Stimulated activated naive CD8-positive, alpha-beta T cell treated with anti-CD3 and anti-CD28 coated beads, Interleukin-15, amount 100 ng/mL, for 72 hours (primary cell): ENCODE results near the gene RABL6.
"Not testable (repeated sequence)": the region's sequence is repeated elsewhere in the genome, so short reads cannot be mapped to it uniquely, and the experiment has no call there.

ENCODE experiments used
- ATAC-seq: fragments of 150-1000 bp; cut with Tn5 transposase; 2 replicates; pipeline ENCODE4 v1.10.0; 2021; ENCODE audit warnings: mild to moderate bottlenecking, moderate library complexity
- DNase-seq, 2 donors: peaks; one replicate each; pipeline ENCODE4 v3.0.0; 2021 to 2022
- H3K27ac Mint-ChIP-seq, 2 donors: one replicate each; pipeline ENCODE4 v1.8.0; 2022; ENCODE audit warnings: mild to moderate bottlenecking in 2 of 2, mixed read lengths in 2 of 2, moderate library complexity in 2 of 2
- H3K27me3 Mint-ChIP-seq: one replicate; pipeline ENCODE4 v1.8.0; 2022; ENCODE audit warnings: mixed read lengths
- H3K4me1 Mint-ChIP-seq: one replicate; pipeline ENCODE4 v1.8.0; 2022; ENCODE audit warnings: mild to moderate bottlenecking, mixed read lengths
- H3K4me3 Mint-ChIP-seq, 2 donors: one replicate each; pipeline ENCODE4 v1.8.0; 2022; ENCODE audit warnings: mild to moderate bottlenecking in 2 of 2, mixed read lengths in 2 of 2, moderate library complexity in 1 of 2
- H3K9me3 Mint-ChIP-seq, 2 donors: one replicate each; pipeline ENCODE4 v1.8.0; 2022; ENCODE audit warnings: mixed read lengths in 2 of 2

The RABL6 gene

GRCh38 chr9:136799854-136800657, 7.7 kb upstream of the RABL6 start:
- H3K27ac Mint-ChIP-seq, result peak overlapping the region; percentile 66 to 93
- peak overlapping the region; percentile 82 to 86 for H3K4me3 Mint-ChIP-seq
- peak; percentile 64 to 72 for DNase-seq
- peaks cover 25% of the 10 kb centered on the region for H3K27me3 Mint-ChIP-seq
- H3K9me3 Mint-ChIP-seq, result no peaks in the 10 kb centered on the region
- ATAC-seq, result peak; percentile 69
- H3K4me1 Mint-ChIP-seq, result peaks cover 51% of the 10 kb centered on the region

- Mint-ChIP-seq H3K27me3 (peaks cover 24% of the 10 kb centered on the region), H3K4me3 (no peak overlapping the region), H3K9me3 (no peaks in the 10 kb centered on the region), H3K4me1 (peaks cover 48% of the 10 kb centered on the region), H3K27ac (no peak overlapping the region)
- ATAC-seq, result no peak
- no peak for DNase-seq
These were observed 5.4 kb upstream of the RABL6 start for GRCh38 chr9:136802321-136802720.

- Mint-ChIP-seq H3K4me1 (peaks cover 45% of the 10 kb centered on the region), H3K27me3 (peaks cover 20% of the 10 kb centered on the region)
- H3K9me3 Mint-ChIP-seq, DNase-seq, H3K27ac Mint-ChIP-seq, H3K4me3 Mint-ChIP-seq, ATAC-seq: not testable (repeated sequence)
These were observed 4.7 kb upstream of the RABL6 start for GRCh38 chr9:136803009-136803550.

- Mint-ChIP-seq H3K27ac (no peak overlapping the region), H3K9me3 (no peaks in the 10 kb centered on the region), H3K4me3 (no peak overlapping the region), H3K27me3 (peaks cover 20% of the 10 kb centered on the region), H3K4me1 (peaks cover 46% of the 10 kb centered on the region)
- DNase-seq (no peak), ATAC-seq (no peak)
These were observed 3.9 kb upstream of the RABL6 start for GRCh38 chr9:136803551-136804508.

GRCh38 chr9:136804509-136805206, 3.1 kb upstream of the RABL6 start:
- Mint-ChIP-seq H3K27ac (no peak overlapping the region), H3K9me3 (no peaks in the 10 kb centered on the region), H3K4me3 (no peak overlapping the region), H3K27me3 (peaks cover 20% of the 10 kb centered on the region), H3K4me1 (peaks cover 46% of the 10 kb centered on the region)
- ATAC-seq, result no peak
- no peak for DNase-seq

- H3K4me3 Mint-ChIP-seq, result no peak overlapping the region
- no peak for DNase-seq
- no peak overlapping the region for H3K27ac Mint-ChIP-seq
These were observed 2.5 kb upstream of the RABL6 start for GRCh38 chr9:136805207-136805740.

GRCh38 chr9:136806067-136806466, 1.7 kb upstream of the RABL6 start:
- Mint-ChIP-seq H3K27ac (no peak overlapping the region), H3K27me3 (peaks cover 13% of the 10 kb centered on the region), H3K9me3 (no peaks in the 10 kb centered on the region), H3K4me3 (peak overlapping the region; percentile 88 to 93), H3K4me1 (peaks cover 44% of the 10 kb centered on the region)
- no peak for ATAC-seq
- no peak for DNase-seq

More at GRCh38 chr9:136805207-136805740, 2.5 kb upstream of the RABL6 start:
- peaks cover 47% of the 10 kb centered on the region for H3K4me1 Mint-ChIP-seq
- H3K9me3 Mint-ChIP-seq, result no peaks in the 10 kb centered on the region
- H3K27me3 Mint-ChIP-seq, result peaks cover 20% of the 10 kb centered on the region
- no peak for ATAC-seq

GRCh38 chr9:136806631-136807201, 1.0 kb upstream of the RABL6 start:
- no peaks in the 10 kb centered on the region for H3K9me3 Mint-ChIP-seq
- H3K4me3 Mint-ChIP-seq, result peak overlapping the region; percentile 88 to 93
- no peak for DNase-seq
- peaks cover 7% of the 10 kb centered on the region for H3K27me3 Mint-ChIP-seq
- H3K27ac Mint-ChIP-seq, result peak overlapping the region; percentile 33 to 85
- ATAC-seq, result no peak
- peaks cover 42% of the 10 kb centered on the region for H3K4me1 Mint-ChIP-seq

- ATAC-seq, result peak; percentile 59
- Mint-ChIP-seq H3K9me3 (no peaks in the 10 kb centered on the region), H3K27me3 (no peaks in the 10 kb centered on the region), H3K4me1 (peaks cover 51% of the 10 kb centered on the region), H3K4me3 (peak overlapping the region; percentile 83 to 89), H3K27ac (peak overlapping the region; percentile 42 to 90)
- DNase-seq, result peak; percentile 45 to 54
These were observed 492 bp downstream of the RABL6 start for GRCh38 chr9:136808075-136808805.

- ATAC-seq, result no peak
- Mint-ChIP-seq H3K27me3 (no peaks in the 10 kb centered on the region), H3K27ac (peak overlapping the region in 1 of 2 donors; percentile 90), H3K4me3 (peak overlapping the region; percentile 83 to 89), H3K9me3 (no peaks in the 10 kb centered on the region), H3K4me1 (peaks cover 56% of the 10 kb centered on the region)
- DNase-seq, result no peak
These were observed 1.0 kb downstream of the RABL6 start for GRCh38 chr9:136808806-136809158.

GRCh38 chr9:136814725-136815421, 7.1 kb downstream of the RABL6 start:
- DNase-seq, result no peak
- no peak overlapping the region for H3K27ac Mint-ChIP-seq
- H3K4me3 Mint-ChIP-seq, result no peak overlapping the region
- no peaks in the 10 kb centered on the region for H3K27me3 Mint-ChIP-seq
- ATAC-seq, result no peak
- peaks cover 35% of the 10 kb centered on the region for H3K4me1 Mint-ChIP-seq
- H3K9me3 Mint-ChIP-seq, result no peaks in the 10 kb centered on the region

GRCh38 chr9:136815422-136815782, 7.7 kb downstream of the RABL6 start:
- no peak overlapping the region for H3K27ac Mint-ChIP-seq
- no peak for ATAC-seq
- no peaks in the 10 kb centered on the region for H3K9me3 Mint-ChIP-seq
- no peak for DNase-seq
- H3K4me3 Mint-ChIP-seq, result no peak overlapping the region
- no peaks in the 10 kb centered on the region for H3K27me3 Mint-ChIP-seq
- peaks cover 30% of the 10 kb centered on the region for H3K4me1 Mint-ChIP-seq

GRCh38 chr9:136820971-136821825, 13.4 kb downstream of the RABL6 start:
- Mint-ChIP-seq H3K27me3 (no peaks in the 10 kb centered on the region), H3K27ac (peak overlapping the region in 1 of 2 donors; percentile 90), H3K9me3 (no peaks in the 10 kb centered on the region), H3K4me3 (peak overlapping the region; percentile 37 to 77), H3K4me1 (peaks cover 13% of the 10 kb centered on the region)
- DNase-seq, result no peak
- peak; percentile 51 for ATAC-seq
